IPS-18a (cell line): ENCODE measurements around the gene MOBP.

Experiments used
- H3K27ac ChIP-seq: one replicate; pipeline ENCODE4 v1.5.1; 2013; ENCODE audit warnings: low read length
- H3K27me3 ChIP-seq: one replicate; pipeline ENCODE4 v1.6.1; 2013; ENCODE audit warnings: mild to moderate bottlenecking, low read length; ENCODE audit not compliant: control insufficient read depth, insufficient read depth
- H3K36me3 ChIP-seq: one replicate; pipeline ENCODE4 v1.6.1; 2013; ENCODE audit warnings: low read depth, low read length; ENCODE audit not compliant: control insufficient read depth
- H3K4me1 ChIP-seq: one replicate; pipeline ENCODE4 v1.6.1; 2013; ENCODE audit warnings: low read depth, low read length; ENCODE audit not compliant: control insufficient read depth
- H3K4me3 ChIP-seq: one replicate; pipeline ENCODE4 v1.5.1; 2013; ENCODE audit warnings: low read length
- H3K9ac ChIP-seq: one replicate; pipeline ENCODE4 v1.6.1; 2013; ENCODE audit warnings: mild to moderate bottlenecking, low read length, moderate library complexity
- H3K9me3 ChIP-seq: one replicate; pipeline ENCODE4 v1.6.1; 2013; ENCODE audit warnings: low read depth, low read length; ENCODE audit not compliant: control insufficient read depth

Gene MOBP

GRCh38 chr3:39550354-39551051 is 83.0 kb downstream of the MOBP start:
- H3K36me3 ChIP-seq: no peaks in the 10 kb centered on the region
- no peaks in the 10 kb centered on the region for H3K9me3 ChIP-seq

More at GRCh38 chr3:39550354-39551051, 83.0 kb downstream of the MOBP start:
- Histone ChIP-seq H3K27ac (no peak overlapping the region), H3K4me3 (no peak overlapping the region), H3K4me1 (no peaks in the 10 kb centered on the region), H3K27me3 (no peaks in the 10 kb centered on the region), H3K9ac (no peak overlapping the region)
